HG03175 (cell line): ENCODE measurements around the gene DOCK9.

ENCODE experiments used
- ATAC-seq: cut with Tn5 transposase; IDR thresholded peaks from one replicate; pipeline ENCODE4 v1.9.1; 2021; ENCODE audit warnings: mild to moderate bottlenecking, moderate library complexity; ENCODE audit not compliant: unreplicated experiment

The DOCK9 gene

DNA sequence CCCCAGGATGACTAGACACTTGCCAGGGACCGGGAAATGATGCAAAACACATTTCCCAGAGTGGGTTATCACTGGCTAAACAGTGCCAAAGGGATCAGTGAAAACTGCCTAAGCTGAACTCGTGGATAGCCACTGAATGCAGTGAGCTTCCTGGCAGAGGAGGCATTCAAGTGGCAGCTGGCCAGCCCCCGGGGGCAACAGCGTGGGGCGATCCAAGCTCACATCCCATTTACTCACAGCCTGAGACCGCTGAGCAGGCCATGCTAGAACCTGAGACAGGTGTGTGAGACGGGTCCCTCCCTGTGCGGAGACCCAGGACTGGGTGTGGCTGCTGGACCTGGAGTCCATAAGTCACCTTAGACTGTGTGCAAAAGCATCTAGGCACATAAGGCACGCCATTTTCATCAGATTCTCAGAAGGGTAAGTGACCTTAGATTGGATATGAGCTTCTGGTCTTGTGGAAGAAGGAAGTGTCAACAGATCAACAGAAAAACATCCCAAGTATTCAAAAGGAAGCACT lies 173.5 kb downstream of the DOCK9 start:
- ATAC-seq: no peak

DNA sequence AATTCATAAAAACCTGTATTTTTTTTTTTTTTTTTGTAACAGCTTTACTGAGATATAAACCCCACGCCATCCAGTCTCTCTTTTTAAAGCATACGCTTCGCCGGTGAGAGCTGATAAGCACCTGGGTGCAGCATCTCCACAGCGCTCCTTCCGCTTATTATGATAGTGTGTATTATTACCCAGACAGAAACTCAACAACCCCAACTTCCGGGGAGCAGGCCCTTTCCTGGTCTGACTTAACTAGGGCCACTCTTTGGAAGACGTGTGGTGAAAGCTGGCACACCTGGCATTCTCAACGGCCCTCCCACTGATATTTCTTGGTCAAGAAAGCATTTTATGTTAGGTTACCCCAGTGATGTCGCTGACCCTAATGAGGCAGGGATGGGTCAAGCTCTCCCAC lies 173.9 kb downstream of the DOCK9 start:
- no peak for ATAC-seq

GRCh38 chr13:98803111-98803561 lies 174.7 kb downstream of the DOCK9 start:
- ATAC-seq: no peak

- ATAC-seq: no peak
Observed at GRCh38 chr13:98802559-98802958, 175.3 kb downstream of the DOCK9 start.

- ATAC-seq: no peak
Observed at GRCh38 chr13:98801626-98802418, 176.0 kb downstream of the DOCK9 start.

DNA sequence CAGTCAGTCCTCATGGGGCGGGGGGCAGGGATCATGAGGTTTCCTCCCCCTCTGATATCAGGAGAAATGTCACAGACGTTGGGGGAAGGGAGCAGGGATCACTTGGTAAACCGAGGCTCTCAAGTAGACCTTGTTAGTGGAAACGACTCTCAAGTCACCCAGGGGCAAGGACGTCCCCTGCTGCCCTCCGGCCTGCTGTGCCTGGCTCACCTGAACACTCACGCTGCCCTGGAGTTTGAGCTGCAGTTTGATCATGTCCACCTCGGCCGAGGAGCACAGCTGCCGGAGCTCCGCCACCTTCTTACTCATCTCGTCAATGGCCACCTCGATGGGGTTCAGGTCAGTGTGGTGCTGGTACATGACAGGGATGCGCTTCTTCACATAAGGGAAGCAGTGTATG lies 177.8 kb downstream of the DOCK9 start:
- no peak for ATAC-seq

- ATAC-seq: no peak
Observed at GRCh38 chr13:98798849-98799645, 178.8 kb downstream of the DOCK9 start.

- ATAC-seq: no peak
Observed at GRCh38 chr13:98797456-98797855, 180.4 kb downstream of the DOCK9 start.

DNA sequence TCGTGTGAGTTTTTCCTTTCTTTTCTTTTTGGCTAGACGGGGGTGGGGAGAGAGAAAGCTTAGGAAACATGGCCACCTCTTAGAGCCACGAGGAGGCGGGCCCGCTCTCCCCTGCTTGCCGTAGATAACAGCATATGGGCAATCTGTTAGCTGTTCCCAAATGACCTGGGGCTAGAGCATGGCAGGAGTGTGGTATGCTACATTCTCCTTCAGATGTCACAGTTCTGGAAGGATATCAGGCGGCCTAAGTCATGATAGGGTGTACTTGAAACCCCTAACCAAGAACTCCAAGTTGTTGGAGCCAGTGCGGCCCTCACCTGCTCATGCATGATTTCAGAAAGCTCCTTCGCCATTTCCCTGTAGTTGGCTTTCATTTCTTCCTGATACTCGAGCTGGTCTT lies 181.1 kb downstream of the DOCK9 start:
- no peak for ATAC-seq

DNA sequence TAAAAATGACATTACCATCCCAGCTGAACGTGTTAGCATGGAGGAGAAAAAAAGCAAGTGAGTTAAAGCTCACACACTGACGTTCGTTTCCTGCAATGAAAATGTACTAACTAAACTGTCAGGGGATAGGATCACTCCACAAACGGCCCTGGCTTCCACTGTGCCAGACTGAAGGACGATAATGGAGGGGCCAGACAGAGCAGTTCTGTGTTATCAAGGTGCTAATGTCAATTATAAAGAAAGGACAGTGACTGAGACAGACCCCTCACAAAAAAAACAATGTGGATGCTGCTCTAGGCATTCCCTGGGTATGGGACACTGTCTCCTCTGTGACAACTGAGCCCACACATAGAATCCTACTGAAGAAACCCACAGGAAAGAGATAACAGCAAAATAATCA lies 181.7 kb downstream of the DOCK9 start:
- ATAC-seq: no peak

DNA sequence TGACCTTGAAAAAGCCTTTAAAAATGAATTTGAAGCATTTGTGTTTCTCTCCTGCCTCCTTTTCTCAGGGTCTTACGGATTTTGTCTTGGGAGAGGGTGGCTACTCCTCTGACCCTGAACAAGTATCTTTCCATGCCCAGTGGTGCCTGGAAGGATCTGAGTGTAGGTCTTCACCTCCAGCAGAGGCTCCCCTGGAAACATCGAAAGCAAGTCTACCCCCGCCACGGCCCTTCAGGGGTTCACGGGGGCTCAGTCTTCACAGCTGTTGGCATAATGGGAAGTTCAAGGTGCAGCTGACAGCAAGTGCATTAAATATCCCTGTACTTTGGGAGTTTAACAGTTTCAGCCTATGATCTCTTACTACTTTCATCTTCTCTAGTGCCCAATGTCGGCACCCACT lies 182.6 kb downstream of the DOCK9 start:
- no peak for ATAC-seq

GRCh38 chr13:98794498-98794897 lies 183.4 kb downstream of the DOCK9 start:
- no peak for ATAC-seq

DNA sequence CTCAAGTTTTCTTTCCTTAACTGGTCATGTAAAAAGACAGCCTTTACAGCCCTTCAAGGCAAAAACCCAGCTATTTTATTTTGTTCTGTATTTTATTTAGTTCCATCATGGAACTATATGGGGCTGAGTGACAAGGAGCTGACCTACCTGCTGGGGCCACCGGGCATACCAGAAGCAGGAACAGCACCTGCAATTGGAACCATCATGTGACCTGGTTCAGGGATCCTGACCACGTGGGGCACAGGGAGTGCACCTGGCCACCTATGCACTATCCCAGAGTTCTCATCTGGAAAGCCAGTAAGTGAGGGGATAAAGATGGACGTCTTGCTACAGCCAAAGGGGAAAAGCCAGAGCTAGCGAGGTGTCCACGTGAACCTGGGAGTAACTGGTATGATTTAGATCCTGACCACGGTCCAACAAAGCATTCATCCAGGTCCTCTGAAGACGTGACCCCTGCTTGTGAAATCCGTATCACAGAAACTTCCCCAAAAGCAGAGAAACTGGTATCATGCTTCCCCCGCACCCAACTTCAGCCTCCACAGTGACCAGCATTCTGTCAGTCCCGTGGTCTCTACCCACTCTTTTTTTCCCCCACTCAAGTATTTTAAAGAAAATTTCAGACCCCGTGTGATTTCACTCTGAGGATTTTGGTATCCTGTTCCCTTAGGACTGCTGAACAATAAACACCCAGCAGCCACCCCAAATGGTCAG lies 184.9 kb downstream of the DOCK9 start:
- ATAC-seq: no peak

GRCh38 chr13:98792321-98792720 lies 185.5 kb downstream of the DOCK9 start:
- ATAC-seq: no peak

- ATAC-seq: no peak
Observed at GRCh38 chr13:98791611-98792010, 186.3 kb downstream of the DOCK9 start.

GRCh38 chr13:98787996-98788395 lies 189.9 kb downstream of the DOCK9 start:
- ATAC-seq: no peak

DNA sequence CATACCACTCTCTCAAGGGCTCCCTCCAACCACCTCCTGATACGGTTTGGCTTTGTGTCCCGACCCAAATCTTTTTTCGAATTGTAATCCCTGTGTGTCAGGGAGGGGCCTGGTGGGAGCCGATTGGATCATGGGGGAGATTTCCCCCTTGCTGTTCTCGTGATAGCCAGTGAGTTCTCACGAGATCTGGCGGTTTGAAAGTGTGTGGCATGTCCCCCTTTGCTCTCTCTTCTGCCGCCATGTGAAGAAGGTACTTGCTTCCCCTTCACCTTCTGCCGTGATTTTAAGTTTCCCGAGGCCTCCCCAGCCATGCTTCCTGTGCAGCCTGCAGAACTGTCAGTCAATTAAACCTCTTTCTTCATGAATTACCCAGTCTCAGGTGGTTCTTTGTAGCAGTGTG lies 190.7 kb downstream of the DOCK9 start:
- ATAC-seq: no peak

GRCh38 chr13:98786023-98786422 lies 191.8 kb downstream of the DOCK9 start:
- ATAC-seq: no peak

DNA sequence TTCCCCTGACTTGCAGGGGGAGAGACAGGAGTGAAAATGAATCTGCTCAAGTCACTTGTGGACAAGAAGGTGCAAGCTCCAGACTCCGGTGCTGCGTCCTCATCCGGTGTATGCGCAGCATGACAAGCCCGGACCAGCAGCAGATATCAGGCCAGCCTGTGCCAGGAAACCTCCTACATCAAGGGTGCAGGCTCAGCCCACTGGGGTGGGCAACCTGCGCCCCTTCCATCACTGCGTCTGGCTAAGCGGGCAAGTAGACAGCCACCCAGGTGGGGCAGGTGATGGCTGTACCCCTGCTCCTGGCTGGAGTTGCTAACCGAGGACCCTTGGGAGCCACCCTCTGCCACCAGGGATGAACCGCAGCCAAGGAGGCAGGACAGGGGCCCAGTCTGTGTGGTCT lies 192.5 kb downstream of the DOCK9 start:
- no peak for ATAC-seq

DNA sequence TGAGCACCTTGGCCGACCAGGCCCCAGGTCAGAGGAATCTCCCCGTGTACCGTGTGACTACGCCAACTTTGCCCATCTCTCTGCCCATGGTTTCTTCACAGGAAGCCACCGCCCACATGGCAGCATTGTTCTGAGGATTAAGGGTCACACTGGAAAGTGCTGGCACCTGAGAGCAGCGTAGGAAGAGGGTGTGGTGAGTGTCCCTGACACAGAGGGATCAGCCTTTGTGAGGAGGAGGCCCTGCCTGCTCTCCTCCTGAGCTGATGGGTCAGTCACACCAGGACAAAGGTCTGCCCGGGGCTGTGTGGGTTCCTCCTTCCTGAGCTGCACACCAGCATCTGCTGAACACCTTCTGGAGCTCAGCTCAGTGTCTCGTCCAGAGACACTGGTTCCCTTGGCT lies 193.2 kb downstream of the DOCK9 start:
- ATAC-seq: no peak

- ATAC-seq: no peak
Observed at GRCh38 chr13:98783856-98784478, 193.9 kb downstream of the DOCK9 start.
